HG02943 (cell line): Measurements from ENCODE around the gene WIPF2.
"Not testable (repeated sequence)": the region's sequence is repeated elsewhere in the genome, so short reads cannot be mapped to it uniquely, and the experiment has no call there.

Experiments used
- ATAC-seq: cut with Tn5 transposase; IDR thresholded peaks from one replicate; pipeline ENCODE4 v1.9.1; 2021; ENCODE audit warnings: mild to moderate bottlenecking, low read depth, moderate library complexity; ENCODE audit not compliant: unreplicated experiment

WIPF2 gene

GRCh38 chr17:40191237-40192208 is 27.6 kb upstream of the WIPF2 start:
- ATAC-seq = no peak

- no peak for ATAC-seq
These were observed 26.1 kb upstream of the WIPF2 start for GRCh38 chr17:40192961-40193360.

GRCh38 chr17:40194821-40195220 is 24.3 kb upstream of the WIPF2 start:
- no peak for ATAC-seq

GRCh38 chr17:40197550-40197949 is 21.6 kb upstream of the WIPF2 start:
- ATAC-seq = no peak

- ATAC-seq = not testable (repeated sequence)
These were observed 21.1 kb upstream of the WIPF2 start for GRCh38 chr17:40197965-40198456.

- ATAC-seq = no peak
These were observed 20.5 kb upstream of the WIPF2 start for GRCh38 chr17:40198576-40198975.

- ATAC-seq = no peak
These were observed 16.0 kb upstream of the WIPF2 start for GRCh38 chr17:40203131-40203530.

GRCh38 chr17:40206193-40206592 is 12.9 kb upstream of the WIPF2 start:
- ATAC-seq = not testable (repeated sequence)

- ATAC-seq = no peak
These were observed 9.6 kb upstream of the WIPF2 start for GRCh38 chr17:40209404-40210093.

GRCh38 chr17:40213914-40214313 is 5.2 kb upstream of the WIPF2 start:
- ATAC-seq = not testable (repeated sequence)

- no peak for ATAC-seq
These were observed 931 bp upstream of the WIPF2 start for GRCh38 chr17:40218006-40218739.

- ATAC-seq = no peak
These were observed 662 bp downstream of the WIPF2 start for GRCh38 chr17:40219594-40220338.

GRCh38 chr17:40224718-40225550 is 5.8 kb downstream of the WIPF2 start:
- ATAC-seq = no peak

- not testable (repeated sequence) for ATAC-seq
These were observed 10.0 kb downstream of the WIPF2 start for GRCh38 chr17:40229146-40229545.

GRCh38 chr17:40230670-40231069 is 11.6 kb downstream of the WIPF2 start:
- no peak for ATAC-seq

GRCh38 chr17:40231928-40232327 is 12.8 kb downstream of the WIPF2 start:
- ATAC-seq = not testable (repeated sequence)

- no peak for ATAC-seq
These were observed 22.2 kb downstream of the WIPF2 start for GRCh38 chr17:40241252-40241834.

GRCh38 chr17:40242774-40243173 is 23.7 kb downstream of the WIPF2 start:
- ATAC-seq = no peak

GRCh38 chr17:40243761-40244160 is 24.7 kb downstream of the WIPF2 start:
- ATAC-seq = no peak
